NCI-H1694 treated with DMSO at 0.1 percent for 48 hours (cell line): ENCODE measurements around the gene WDR7.

Source experiments
- DNase-seq: peaks from one replicate; lab custom pipeline; 2025; lab: John Stamatoyannopoulos, UW

The WDR7 gene

GRCh38 chr18:56722518-56722917 lies 71.4 kb downstream of the WDR7 start:
- DNase-seq, result no peak

- DNase-seq, result no peak
These were observed 71.9 kb downstream of the WDR7 start for GRCh38 chr18:56723068-56723467.

- DNase-seq, result no peak
These were observed 72.5 kb downstream of the WDR7 start for GRCh38 chr18:56723706-56724105.

GRCh38 chr18:56726906-56727305 lies 75.7 kb downstream of the WDR7 start:
- DNase-seq, result no peak

GRCh38 chr18:56727399-56727798 lies 76.2 kb downstream of the WDR7 start:
- no peak for DNase-seq

- no peak for DNase-seq
These were observed 77.6 kb downstream of the WDR7 start for GRCh38 chr18:56728741-56729140.

GRCh38 chr18:56738184-56738583 lies 87.0 kb downstream of the WDR7 start:
- DNase-seq, result no peak

GRCh38 chr18:56739731-56740130 lies 88.6 kb downstream of the WDR7 start:
- DNase-seq, result no peak

GRCh38 chr18:56740645-56741044 lies 89.5 kb downstream of the WDR7 start:
- no peak for DNase-seq

- no peak for DNase-seq
These were observed 90.5 kb downstream of the WDR7 start for GRCh38 chr18:56741685-56742084.

GRCh38 chr18:56743115-56743514 lies 92.0 kb downstream of the WDR7 start:
- no peak for DNase-seq

- no peak for DNase-seq
These were observed 96.0 kb downstream of the WDR7 start for GRCh38 chr18:56747032-56747658.

GRCh38 chr18:56747857-56748256 lies 96.7 kb downstream of the WDR7 start:
- no peak for DNase-seq

GRCh38 chr18:56748698-56749268 lies 97.6 kb downstream of the WDR7 start:
- peak; percentile 43 for DNase-seq

- peak; percentile 25 for DNase-seq
These were observed 105.8 kb downstream of the WDR7 start for GRCh38 chr18:56756966-56757365.

GRCh38 chr18:56770097-56770496 lies 118.9 kb downstream of the WDR7 start:
- no peak for DNase-seq

GRCh38 chr18:56770873-56771272 lies 119.7 kb downstream of the WDR7 start:
- DNase-seq, result no peak

- DNase-seq, result no peak
These were observed 124.5 kb downstream of the WDR7 start for GRCh38 chr18:56775701-56776100.

GRCh38 chr18:56787390-56787789 lies 136.2 kb downstream of the WDR7 start:
- no peak for DNase-seq

- no peak for DNase-seq
These were observed 138.1 kb downstream of the WDR7 start for GRCh38 chr18:56789004-56789888.

GRCh38 chr18:56789889-56790180 lies 138.7 kb downstream of the WDR7 start:
- DNase-seq, result no peak

- no peak for DNase-seq
These were observed 144.2 kb downstream of the WDR7 start for GRCh38 chr18:56795381-56795780.

- no peak for DNase-seq
These were observed 148.6 kb downstream of the WDR7 start for GRCh38 chr18:56799756-56800155.
